ENCODE measurements around the gene PACRG.

PACRG gene

GRCh38 chr6:163162874-163163213 lies 435.1 kb downstream of the PACRG start:
- Histone ChIP-seq H3K9ac (no peak overlapping the region), H3K36me3 (ENCODE audit: insufficient read depth) (no peaks in the 10 kb centered on the region), H3K4me1 (ENCODE audit: low read depth, poor library complexity, severe bottlenecking) (no peaks in the 10 kb centered on the region), H3K27me3 (ENCODE audit: insufficient read depth, low read depth) (no peaks in the 10 kb centered on the region), H3K4me2 (no peak overlapping the region), H3K4me3 (IDR thresholded peaks at IDR 0.05; ENCODE audit: insufficient read depth, low read depth, low read length) (no peak overlapping the region), H3K79me2 (ENCODE audit: insufficient read depth, low read depth) (no peaks in the 10 kb centered on the region), H3K27ac (no peak overlapping the region), H4K20me1 (ENCODE audit: insufficient read depth) (no peaks in the 10 kb centered on the region), H2AFZ (ENCODE audit: low read depth) (no peak overlapping the region)
- no peak for TF ChIP-seq CTCF (conservative IDR thresholded peaks at IDR 0.05; ENCODE audit: low read depth, low read length)

GRCh38 chr6:163164175-163164900 lies 436.6 kb downstream of the PACRG start:
- no peak overlapping the region for H3K4me2 ChIP-seq
- H3K79me2 ChIP-seq (ENCODE audit: insufficient read depth, low read depth): no peaks in the 10 kb centered on the region
- no peak for TF ChIP-seq CTCF (conservative IDR thresholded peaks at IDR 0.05; ENCODE audit: low read depth, low read length)
- no peak overlapping the region for H3K27ac ChIP-seq
- H2AFZ ChIP-seq (ENCODE audit: low read depth): no peak overlapping the region
- no peaks in the 10 kb centered on the region for H3K4me1 ChIP-seq (ENCODE audit: low read depth, poor library complexity, severe bottlenecking)
- H3K27me3 ChIP-seq (ENCODE audit: insufficient read depth, low read depth): no peaks in the 10 kb centered on the region
- H4K20me1 ChIP-seq (ENCODE audit: insufficient read depth): no peaks in the 10 kb centered on the region
- no peaks in the 10 kb centered on the region for H3K36me3 ChIP-seq (ENCODE audit: insufficient read depth)
- no peak overlapping the region for H3K9ac ChIP-seq
- no peak overlapping the region for H3K4me3 ChIP-seq (IDR thresholded peaks at IDR 0.05; ENCODE audit: insufficient read depth, low read depth, low read length)

GRCh38 chr6:163165155-163165910 lies 437.6 kb downstream of the PACRG start:
- H3K9ac ChIP-seq: no peak overlapping the region
- no peaks in the 10 kb centered on the region for H3K79me2 ChIP-seq (ENCODE audit: insufficient read depth, low read depth)
- no peaks in the 10 kb centered on the region for H3K4me1 ChIP-seq (ENCODE audit: low read depth, poor library complexity, severe bottlenecking)
- TF ChIP-seq CTCF (conservative IDR thresholded peaks at IDR 0.05; ENCODE audit: low read depth, low read length): no peak
- H3K36me3 ChIP-seq (ENCODE audit: insufficient read depth): no peaks in the 10 kb centered on the region
- no peak overlapping the region for H3K4me3 ChIP-seq (IDR thresholded peaks at IDR 0.05; ENCODE audit: insufficient read depth, low read depth, low read length)
- H3K27ac ChIP-seq: no peak overlapping the region
- no peak overlapping the region for H3K4me2 ChIP-seq
- H4K20me1 ChIP-seq (ENCODE audit: insufficient read depth): no peaks in the 10 kb centered on the region
- no peak overlapping the region for H2AFZ ChIP-seq (ENCODE audit: low read depth)
- no peaks in the 10 kb centered on the region for H3K27me3 ChIP-seq (ENCODE audit: insufficient read depth, low read depth)

GRCh38 chr6:163165922-163166321 lies 438.1 kb downstream of the PACRG start:
- no peaks in the 10 kb centered on the region for H3K79me2 ChIP-seq (ENCODE audit: insufficient read depth, low read depth)
- H3K27ac ChIP-seq: no peak overlapping the region
- no peak overlapping the region for H3K9ac ChIP-seq
- no peaks in the 10 kb centered on the region for H4K20me1 ChIP-seq (ENCODE audit: insufficient read depth)
- H3K4me3 ChIP-seq (IDR thresholded peaks at IDR 0.05; ENCODE audit: insufficient read depth, low read depth, low read length): no peak overlapping the region
- H2AFZ ChIP-seq (ENCODE audit: low read depth): no peak overlapping the region
- no peak for TF ChIP-seq CTCF (conservative IDR thresholded peaks at IDR 0.05; ENCODE audit: low read depth, low read length)
- H3K36me3 ChIP-seq (ENCODE audit: insufficient read depth): no peaks in the 10 kb centered on the region
- H3K27me3 ChIP-seq (ENCODE audit: insufficient read depth, low read depth): no peaks in the 10 kb centered on the region
- no peak overlapping the region for H3K4me2 ChIP-seq
- H3K4me1 ChIP-seq (ENCODE audit: low read depth, poor library complexity, severe bottlenecking): no peaks in the 10 kb centered on the region
